PFSK-1 (cell line): ENCODE data around the gene KBTBD3.

Experiments
- FOXP2 ChIP-seq: optimal IDR thresholded peaks from 2 replicates; pipeline ENCODE3; 2011; ENCODE audit warnings: borderline replicate concordance, control low read depth, inconsistent platforms; ENCODE audit not compliant: insufficient read depth; ENCODE audit errors: extremely low read length, extremely low read depth
- POLR2AphosphoS5 ChIP-seq: IDR thresholded peaks from 2 replicates; pipeline ENCODE4 v1.6.1; 2012; ENCODE audit warnings: low read depth, mild to moderate bottlenecking, control low read depth, low read length, moderate library complexity
- SIN3A ChIP-seq: IDR thresholded peaks from 2 replicates; pipeline ENCODE4 v1.6.1; 2012; ENCODE audit warnings: mild to moderate bottlenecking, low read length, moderate library complexity, borderline replicate concordance; ENCODE audit not compliant: insufficient read depth
- TAF1 ChIP-seq: IDR thresholded peaks from 2 replicates; pipeline ENCODE4 v1.6.1; 2012; ENCODE audit warnings: low read length, control low read depth, borderline replicate concordance; ENCODE audit not compliant: insufficient read depth
- TF ChIP-seq, protein P1 (sequence below), 2 experiments: IDR thresholded peaks; 2 replicates each; pipeline versions ENCODE4 v1.6.1 to v1.8.0; 2011 to 2012; ENCODE audit warnings: low read depth in 2 of 2, low read length in 2 of 2, control low read depth in 1 of 2, inconsistent platforms in 1 of 2, mild to moderate bottlenecking in 1 of 2, moderate library complexity in 1 of 2; ENCODE audit not compliant: insufficient read depth in 1 of 2

Gene KBTBD3

DNA sequence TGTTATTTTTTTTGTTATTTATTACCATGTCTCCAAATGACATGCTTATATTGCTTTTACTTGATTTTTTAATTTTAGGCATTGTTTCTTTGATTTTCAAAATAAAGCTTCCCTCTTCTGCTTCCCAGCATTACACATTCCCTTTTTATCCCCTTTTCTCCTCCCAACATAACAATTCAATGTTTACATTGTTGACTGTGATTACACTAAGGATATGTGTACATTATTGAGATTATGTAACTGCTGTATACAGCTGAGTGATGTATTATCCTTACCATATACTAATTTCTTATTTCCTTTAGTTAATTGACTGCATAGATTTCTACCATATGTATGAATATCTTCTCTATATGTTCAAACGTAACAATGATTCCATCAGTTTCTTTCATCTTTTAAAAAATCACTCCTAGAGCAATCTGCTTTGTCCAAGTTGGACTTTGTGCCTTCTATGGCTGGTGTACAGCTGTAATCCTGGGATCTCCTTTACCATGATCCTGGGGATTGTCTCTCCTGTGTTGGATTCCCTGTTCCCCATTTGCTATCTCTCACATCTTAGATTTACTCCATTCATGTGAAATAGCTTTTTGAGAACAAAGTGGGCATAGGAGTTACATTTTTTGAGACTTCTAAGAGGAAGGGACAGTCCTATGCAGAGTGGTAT is 21.9 kb upstream of the KBTBD3 start:
- TF ChIP-seq TAF1 (no peak), POLR2AphosphoS5 (no peak), SIN3A (no peak), FOXP2 (no peak)
- TF ChIP-seq, protein P1, sequence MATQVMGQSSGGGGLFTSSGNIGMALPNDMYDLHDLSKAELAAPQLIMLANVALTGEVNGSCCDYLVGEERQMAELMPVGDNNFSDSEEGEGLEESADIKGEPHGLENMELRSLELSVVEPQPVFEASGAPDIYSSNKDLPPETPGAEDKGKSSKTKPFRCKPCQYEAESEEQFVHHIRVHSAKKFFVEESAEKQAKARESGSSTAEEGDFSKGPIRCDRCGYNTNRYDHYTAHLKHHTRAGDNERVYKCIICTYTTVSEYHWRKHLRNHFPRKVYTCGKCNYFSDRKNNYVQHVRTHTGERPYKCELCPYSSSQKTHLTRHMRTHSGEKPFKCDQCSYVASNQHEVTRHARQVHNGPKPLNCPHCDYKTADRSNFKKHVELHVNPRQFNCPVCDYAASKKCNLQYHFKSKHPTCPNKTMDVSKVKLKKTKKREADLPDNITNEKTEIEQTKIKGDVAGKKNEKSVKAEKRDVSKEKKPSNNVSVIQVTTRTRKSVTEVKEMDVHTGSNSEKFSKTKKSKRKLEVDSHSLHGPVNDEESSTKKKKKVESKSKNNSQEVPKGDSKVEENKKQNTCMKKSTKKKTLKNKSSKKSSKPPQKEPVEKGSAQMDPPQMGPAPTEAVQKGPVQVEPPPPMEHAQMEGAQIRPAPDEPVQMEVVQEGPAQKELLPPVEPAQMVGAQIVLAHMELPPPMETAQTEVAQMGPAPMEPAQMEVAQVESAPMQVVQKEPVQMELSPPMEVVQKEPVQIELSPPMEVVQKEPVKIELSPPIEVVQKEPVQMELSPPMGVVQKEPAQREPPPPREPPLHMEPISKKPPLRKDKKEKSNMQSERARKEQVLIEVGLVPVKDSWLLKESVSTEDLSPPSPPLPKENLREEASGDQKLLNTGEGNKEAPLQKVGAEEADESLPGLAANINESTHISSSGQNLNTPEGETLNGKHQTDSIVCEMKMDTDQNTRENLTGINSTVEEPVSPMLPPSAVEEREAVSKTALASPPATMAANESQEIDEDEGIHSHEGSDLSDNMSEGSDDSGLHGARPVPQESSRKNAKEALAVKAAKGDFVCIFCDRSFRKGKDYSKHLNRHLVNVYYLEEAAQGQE (IDR thresholded peaks at IDR 0.05; ENCODE audit: insufficient read depth in 1 of 2, low read depth in 2 of 2, low read length in 2 of 2): no peak

DNA sequence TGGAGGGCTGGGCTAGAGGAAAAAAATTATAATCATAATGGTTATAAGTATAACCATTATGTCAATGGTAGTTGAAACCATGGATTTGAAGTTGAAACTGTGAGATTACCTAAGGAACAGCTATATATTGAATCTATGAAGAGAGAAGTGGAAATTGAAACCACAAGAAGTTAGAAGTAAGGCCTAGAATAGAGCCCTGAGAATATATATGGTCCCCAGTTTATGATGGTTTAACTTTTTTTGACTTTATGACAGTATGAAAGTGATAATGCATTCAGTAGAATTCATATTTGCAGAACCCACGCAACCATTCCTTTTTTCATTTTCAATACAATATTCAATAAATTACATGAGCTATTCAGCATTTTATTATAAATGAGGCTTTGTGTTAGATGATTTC is 15.3 kb upstream of the KBTBD3 start:
- TF ChIP-seq POLR2AphosphoS5: no peak
- no peak for TF ChIP-seq TAF1
- no peak for TF ChIP-seq SIN3A
- TF ChIP-seq FOXP2: no peak
- TF ChIP-seq, protein P1 (IDR thresholded peaks at IDR 0.05; ENCODE audit: insufficient read depth in 1 of 2, low read depth in 2 of 2, low read length in 2 of 2): no peak

DNA sequence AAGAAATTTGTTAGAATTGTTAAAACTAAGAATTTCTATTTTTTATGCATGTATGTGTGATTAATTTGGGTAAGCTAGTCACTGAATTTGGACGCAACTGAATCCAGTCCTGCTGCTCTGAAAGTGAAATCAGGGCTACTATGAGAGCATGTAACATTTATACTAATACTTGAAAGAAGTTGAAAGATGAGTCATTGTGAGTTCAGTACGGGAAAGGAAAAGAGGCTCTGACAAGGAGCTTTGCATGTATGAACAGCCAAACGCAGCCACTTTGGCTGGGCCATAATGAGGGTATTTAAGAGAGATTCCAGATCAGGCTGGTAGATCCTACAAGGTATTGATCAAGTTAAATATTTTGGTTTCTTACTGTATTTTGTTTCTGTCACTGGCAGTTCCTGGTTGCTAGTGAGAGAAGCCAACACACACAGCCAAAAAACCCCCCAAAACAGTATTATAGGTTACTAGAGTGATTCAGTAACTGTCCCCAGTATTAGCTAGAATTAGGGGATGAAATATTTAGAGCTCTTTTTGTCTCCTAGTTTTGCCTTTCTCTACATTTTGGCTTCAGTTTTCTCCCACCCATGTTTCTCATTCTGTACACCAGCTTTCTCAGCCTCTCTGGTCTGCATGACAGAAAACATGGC is 14.5 kb upstream of the KBTBD3 start:
- TF ChIP-seq POLR2AphosphoS5 (no peak), FOXP2 (no peak), TAF1 (no peak), SIN3A (no peak)
- TF ChIP-seq, protein P1 (IDR thresholded peaks at IDR 0.05; ENCODE audit: insufficient read depth in 1 of 2, low read depth in 2 of 2, low read length in 2 of 2): no peak

DNA sequence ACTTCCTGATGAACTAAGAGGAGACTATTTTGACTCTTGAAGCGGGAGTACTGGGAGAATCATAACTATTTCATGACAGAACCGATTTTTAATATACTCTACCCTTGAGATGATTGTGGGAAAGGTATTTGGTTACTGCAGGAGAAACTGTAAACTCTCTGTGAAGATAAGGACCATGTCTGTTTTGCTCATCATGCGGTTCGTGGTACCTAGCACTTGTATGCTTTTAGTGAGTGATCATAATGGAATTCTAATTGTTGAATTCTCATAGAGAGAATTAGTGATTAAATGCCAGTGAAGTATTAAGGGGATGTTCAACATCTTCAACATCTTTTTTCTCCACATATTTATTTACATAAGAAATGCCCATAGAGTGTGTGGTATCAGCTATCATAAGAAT is 11.7 kb upstream of the KBTBD3 start:
- TF ChIP-seq, protein P1 (IDR thresholded peaks at IDR 0.05; ENCODE audit: insufficient read depth in 1 of 2, low read depth in 2 of 2, low read length in 2 of 2): no peak
- TF ChIP-seq POLR2AphosphoS5 (no peak), SIN3A (no peak), FOXP2 (no peak), TAF1 (no peak)
